HuH-7.5 (cell line): ENCODE measurements around the gene CAMK4.
"Not testable (repeated sequence)": the region's sequence is repeated elsewhere in the genome, so short reads cannot be mapped to it uniquely, and the experiment has no call there.

Experiments
- DNase-seq: peaks from one replicate; pipeline ENCODE4 v3.0.0; 2011; ENCODE audit warnings: low spot score

Gene CAMK4

DNA sequence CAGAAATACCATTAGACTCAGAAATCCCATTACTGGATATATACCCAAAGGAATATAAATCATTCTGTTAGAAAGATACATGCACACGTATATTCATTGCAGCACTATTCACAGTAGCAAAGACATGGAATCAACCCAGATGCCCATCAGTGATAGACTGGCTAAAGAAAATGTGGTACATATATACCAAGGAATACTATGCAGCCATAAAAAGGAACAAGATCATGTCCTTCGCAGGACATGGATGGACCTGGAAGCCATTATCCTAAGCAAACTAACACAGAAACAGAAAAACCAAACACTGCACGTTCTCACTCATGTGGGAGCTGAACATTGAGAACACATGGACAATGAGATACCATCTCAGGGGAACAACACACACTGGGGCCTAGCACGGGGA, 33.4 kb downstream of the CAMK4 start:
- not testable (repeated sequence) for DNase-seq

DNA sequence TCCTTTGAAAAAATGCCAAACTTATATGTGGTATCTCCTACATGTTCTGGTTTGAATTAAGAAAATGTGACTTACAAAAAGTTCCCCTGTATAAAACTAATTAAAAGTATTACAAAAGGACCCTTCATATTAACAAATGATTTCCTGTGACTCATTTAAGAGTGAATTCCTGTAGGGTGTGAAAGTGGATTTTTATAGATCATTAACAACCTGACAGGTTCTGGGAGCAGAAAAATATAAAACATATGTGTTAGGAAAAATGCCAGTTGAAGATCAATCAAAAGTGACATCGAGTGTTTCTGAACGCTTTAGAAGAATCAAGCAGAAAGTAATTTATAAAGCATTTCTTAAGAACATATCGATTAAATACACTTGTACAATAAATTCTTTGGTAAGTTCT, 35.5 kb downstream of the CAMK4 start:
- DNase-seq: no peak

- DNase-seq: no peak
Measured at GRCh38 chr5:111261610-111262009, 37.4 kb downstream of the CAMK4 start.

DNA sequence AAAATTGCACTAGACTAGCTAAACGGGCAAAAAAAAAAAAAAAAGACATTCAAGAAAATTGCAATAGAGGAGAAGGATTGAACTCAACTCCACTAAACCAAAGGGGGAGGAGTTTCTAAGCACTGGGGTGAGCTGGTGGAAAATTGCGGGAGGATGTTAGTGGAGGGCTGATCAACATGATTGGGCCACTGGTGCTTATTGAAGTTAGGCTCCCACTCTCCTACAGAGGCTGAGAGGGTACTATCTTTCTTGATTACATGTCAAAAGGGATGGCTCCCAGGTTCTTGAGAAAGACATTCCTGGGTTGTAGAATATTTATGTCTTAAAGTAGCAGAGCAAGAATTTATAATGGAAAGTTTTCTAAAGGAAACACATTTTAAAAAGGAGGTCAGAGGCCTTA, 38.0 kb downstream of the CAMK4 start:
- no peak for DNase-seq

- DNase-seq: no peak
Measured at GRCh38 chr5:111262815-111263214, 38.6 kb downstream of the CAMK4 start.

DNA sequence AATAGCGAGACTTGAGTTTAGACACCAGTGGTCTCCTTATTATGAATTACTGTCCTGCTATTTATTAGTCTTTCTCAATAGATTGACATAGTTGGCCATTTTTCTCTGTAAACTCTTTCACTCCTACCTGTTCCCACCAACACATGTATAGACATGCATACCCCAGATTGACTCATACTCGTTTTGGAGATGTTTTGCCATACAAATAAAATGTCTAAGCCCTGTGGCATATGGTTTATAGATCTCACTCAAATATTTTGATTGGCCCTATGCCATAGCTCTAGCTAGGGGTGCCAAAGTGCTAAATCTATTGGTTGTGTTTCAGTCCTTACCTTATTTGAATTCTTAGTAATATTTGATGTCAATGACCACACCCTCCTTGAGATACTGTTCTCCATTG, 42.3 kb downstream of the CAMK4 start:
- DNase-seq: no peak

GRCh38 chr5:111268300-111268699, 44.1 kb downstream of the CAMK4 start:
- no peak for DNase-seq

GRCh38 chr5:111271885-111272284, 47.7 kb downstream of the CAMK4 start:
- no peak for DNase-seq

DNA sequence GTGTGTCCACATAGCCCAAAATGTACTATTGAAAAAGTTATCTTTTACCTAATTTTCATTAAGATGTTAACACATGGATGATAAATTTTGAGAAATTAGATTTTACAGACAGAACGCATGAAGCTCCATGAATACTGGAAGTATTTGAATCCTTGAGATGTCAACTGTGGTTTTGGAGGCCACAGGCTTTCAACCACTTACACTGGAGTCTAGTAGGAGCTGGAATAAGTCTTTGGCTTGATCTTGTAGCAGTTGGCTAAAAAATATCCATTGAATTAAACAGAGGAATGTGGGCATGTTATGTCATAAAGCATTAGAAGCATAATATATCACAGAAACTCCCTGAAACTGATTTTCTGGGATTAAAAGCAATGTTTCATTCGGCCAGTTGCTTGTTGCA, 52.9 kb downstream of the CAMK4 start:
- DNase-seq: no peak

DNA sequence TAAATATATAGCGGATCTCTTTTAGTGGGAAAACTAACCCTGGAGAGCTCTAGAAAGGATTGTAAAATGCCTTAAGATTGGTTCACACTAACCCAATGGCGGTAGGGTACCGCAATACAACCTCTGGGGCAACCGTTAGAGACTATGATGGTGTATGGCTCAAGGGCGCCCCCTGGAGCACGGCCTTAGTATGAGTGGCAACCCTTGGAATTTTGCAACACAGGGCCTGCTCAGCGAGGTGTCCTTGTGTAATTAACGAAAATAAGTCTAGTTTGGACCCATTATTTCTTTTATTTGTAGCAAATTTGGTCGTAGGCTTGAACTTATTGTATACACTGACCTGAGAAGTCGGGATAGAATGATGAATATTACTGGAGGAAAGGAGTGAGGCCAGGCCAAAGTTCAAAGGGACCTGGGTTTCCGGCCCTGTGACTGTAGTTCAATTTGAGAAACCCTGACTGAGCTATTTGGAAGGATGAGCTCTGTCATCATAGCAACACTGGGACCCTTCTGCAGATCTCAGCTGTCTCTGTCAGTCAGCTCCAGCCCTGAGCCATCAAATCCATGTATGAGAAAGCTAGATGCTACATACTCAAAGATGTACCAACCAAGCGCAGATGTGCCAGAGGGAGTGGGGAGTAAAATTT, 54.8 kb downstream of the CAMK4 start:
- peak; percentile 27 for DNase-seq

DNA sequence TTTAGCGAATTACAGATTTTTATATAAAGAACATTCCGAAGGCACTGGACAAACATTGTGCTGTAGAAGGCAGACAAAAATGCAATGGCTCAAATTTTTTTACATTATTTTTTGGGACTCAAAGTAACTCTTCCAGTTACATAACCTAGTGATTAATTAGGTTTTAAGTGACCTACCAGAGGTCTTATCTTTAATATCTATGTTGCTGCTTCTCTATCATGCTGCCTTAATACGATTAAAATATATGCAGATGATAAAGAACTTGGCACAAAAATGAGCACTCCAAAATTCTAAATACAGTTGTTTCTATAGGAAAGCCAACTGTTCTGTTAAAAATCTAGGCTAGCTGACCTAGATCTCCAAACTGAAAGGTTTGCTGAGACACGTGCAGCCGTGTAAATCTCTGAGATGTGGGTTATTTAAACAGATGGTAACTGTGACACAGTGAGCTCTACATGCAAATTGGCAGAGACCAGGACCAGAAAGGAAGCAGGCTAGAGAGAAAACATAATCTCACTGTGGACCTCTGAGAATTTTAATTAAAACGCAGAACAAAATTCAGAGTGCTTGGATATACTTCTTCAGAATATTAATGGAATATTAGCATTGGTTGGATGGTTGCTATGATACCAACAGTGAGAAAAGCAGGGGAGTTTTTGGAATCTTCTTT, 56.2 kb downstream of the CAMK4 start:
- no peak for DNase-seq

- no peak for DNase-seq
Measured at GRCh38 chr5:111282798-111283197, 58.6 kb downstream of the CAMK4 start.

- no peak for DNase-seq
Measured at GRCh38 chr5:111284825-111285224, 60.6 kb downstream of the CAMK4 start.

DNA sequence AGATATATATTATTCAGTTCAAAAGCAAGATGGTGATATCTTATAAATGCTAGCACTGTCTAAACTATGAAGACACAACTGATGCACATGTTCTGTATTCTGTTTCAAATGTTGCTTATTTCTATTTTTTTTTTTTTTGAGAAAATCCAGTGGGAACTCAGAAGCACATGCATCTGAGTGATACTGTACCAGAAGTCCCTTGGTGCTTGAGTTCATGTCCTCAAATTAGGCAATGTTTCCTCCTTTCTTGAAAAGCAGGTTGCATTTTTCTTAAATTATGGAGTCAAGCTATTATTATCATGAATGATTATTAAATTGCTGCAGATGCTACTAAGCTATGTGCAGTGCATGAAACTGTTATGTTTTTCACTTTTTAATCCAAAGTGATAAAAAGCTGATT, 70.4 kb downstream of the CAMK4 start:
- DNase-seq: no peak

DNA sequence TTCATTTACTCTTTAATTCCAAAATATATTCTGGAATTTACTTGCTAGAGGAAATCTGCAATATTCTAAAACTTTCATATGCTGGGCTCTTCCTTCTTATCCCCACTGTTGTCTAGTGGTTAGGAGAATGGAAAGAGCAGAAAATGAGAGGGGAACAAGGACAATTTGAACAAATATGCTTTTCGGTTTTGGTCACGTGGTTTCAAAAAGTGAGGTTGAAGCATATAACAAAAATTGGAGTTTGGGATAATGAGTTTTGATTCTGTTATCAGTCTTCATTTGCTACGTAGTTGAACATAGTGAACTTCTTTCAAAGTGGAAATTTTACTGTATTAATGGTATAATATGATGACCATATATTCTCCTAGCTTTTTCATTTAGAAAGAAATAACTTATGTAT, 71.5 kb downstream of the CAMK4 start:
- no peak for DNase-seq

DNA sequence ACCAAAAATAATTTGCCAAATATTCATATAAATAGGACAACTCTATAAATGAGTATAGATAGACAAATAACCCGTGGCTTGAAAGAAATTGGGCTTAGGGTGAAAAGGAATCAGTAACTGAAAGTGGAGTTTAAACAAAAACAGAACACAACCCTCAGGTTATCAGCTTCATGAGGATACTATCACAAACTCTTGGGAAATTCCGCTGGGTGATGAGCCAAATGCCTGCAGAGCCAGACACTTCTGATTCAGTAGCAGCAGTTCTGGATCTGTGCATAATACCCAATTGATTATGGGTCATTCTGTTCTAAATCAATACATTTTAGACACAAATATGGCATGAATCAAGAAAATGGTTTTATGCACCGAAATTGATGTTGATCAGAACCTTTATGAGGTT, 72.4 kb downstream of the CAMK4 start:
- DNase-seq: no peak

DNA sequence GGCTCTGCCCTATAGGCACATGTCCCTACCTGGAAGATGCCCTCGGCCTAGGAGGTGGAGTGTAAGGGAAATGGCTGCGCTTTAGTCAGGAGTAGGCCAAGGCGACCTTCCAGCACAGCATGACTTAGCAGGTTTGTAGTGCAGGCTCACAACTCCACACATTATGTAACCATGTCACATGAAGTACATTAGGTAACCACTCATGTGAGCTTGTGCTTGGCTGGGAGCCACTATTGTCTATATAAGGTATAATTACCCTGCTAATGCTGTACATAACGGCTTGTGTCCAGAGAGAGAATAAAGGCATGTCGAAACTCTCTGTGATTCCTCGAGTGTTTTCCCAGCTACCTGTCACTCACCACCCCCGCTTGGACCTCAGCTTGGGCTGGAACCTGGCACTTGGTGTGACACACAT, 74.9 kb downstream of the CAMK4 start:
- DNase-seq: no peak

DNA sequence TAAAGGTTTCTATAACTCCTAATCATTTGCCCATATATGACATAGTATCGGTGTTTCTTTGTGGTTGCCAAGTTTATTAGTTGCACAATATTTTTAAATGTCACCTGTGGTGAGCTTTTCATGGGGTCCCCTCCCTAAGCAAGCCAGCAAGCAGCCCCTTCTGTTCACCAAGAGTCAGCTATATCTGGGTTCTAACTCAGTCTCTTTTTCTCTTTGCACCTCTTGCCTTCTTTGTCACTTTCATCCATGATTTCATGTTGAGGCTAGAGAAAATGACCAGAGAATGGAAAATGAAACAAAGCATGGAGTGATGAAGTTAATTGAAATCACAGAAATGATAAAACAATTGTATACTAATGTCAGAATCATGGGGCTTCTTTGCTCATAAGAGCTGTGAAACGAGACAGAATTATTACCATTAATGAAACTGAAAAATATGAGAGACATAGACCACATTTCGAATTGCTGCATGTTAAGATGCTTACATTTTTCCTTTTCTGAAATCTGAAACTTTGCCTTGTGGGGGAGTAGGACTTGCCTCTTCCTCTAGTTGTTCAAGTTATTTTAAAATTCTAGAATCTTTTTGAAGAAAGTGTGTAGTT, 75.7 kb downstream of the CAMK4 start:
- no peak for DNase-seq

DNA sequence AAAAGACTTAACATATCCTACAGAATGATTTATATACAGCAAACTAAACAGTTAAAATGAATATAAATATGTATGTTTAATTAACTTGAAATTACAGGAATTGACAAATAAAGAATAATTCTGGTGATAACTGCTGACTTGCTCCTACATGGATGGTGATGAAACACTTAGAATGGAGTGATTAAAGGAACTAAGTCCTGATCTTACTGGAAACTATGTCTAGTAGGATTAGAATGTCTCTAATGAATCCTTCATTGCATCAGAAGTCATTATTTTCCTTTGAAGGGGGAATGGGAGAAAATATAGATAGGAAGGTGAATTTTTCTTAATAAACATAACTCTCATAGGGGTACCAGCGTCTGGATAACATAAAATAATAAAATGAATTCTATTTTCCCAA, 77.1 kb downstream of the CAMK4 start:
- DNase-seq: no peak

- DNase-seq: not testable (repeated sequence)
Measured at GRCh38 chr5:111302043-111302442, 77.9 kb downstream of the CAMK4 start.

- DNase-seq: no peak
Measured at GRCh38 chr5:111308951-111309350, 84.8 kb downstream of the CAMK4 start.

- no peak for DNase-seq
Measured at GRCh38 chr5:111309384-111309783, 85.2 kb downstream of the CAMK4 start.

GRCh38 chr5:111310711-111311620, 86.8 kb downstream of the CAMK4 start:
- no peak for DNase-seq
